Measurements from ENCODE around the gene METTL15. TPM values are rescaled to one million over a fixed set of nuclear protein-coding genes. Genes with fewer than 3 reads are reported as not detected.

The METTL15 gene
- polyA plus RNA-seq, 2 of the 4 experiments (the other 2 are of a cell fraction), result 9.5 to 23.5 TPM

GRCh38 chr11:28144808-28145207, 36.6 kb downstream of the METTL15 start:
- no peak for ATAC-seq
- CTCF ChIA-PET, result no interaction called here
- no peak overlapping the region for H3K4me2 ChIP-seq
- TF ChIP-seq E2F6 (IDR thresholded peaks at IDR 0.05; ENCODE audit: borderline replicate concordance, low read depth), result no peak
- TF ChIP-seq TFCP2L1 (CRISPR knock-in tag; IDR thresholded peaks at IDR 0.05), result no peak
- no peak for TF ChIP-seq REST (IDR thresholded peaks at IDR 0.05)
- no peak for TF ChIP-seq JUNB (IDR thresholded peaks at IDR 0.05)
- no peak for TF ChIP-seq BHLHE40 (IDR thresholded peaks at IDR 0.05; ENCODE audit: low read depth, low read length)
- POLR2A ChIA-PET, result no interaction called here
- H3K27ac ChIP-seq, result peak overlapping the region; percentile 25 to 82; a peak in 4 of 6 replicates
- no peak overlapping the region for H3K4me3 ChIP-seq
- no peak for FAIRE-seq
- H3K4me1 ChIP-seq, result peaks cover 26% of the 10 kb centered on the region
- no peaks in the 10 kb centered on the region for H3K9me3 ChIP-seq
- no peak for DNase-seq (ENCODE audit: low read depth in 1 of 2, low spot score in 1 of 2)
- 95% methylated on average over 2 of the region's 2 CpGs for WGBS (ENCODE audit: missing lambda C conversion rate)

GRCh38 chr11:28146123-28146751, 38.0 kb downstream of the METTL15 start:
- ATAC-seq, result peak; percentile 83 to 91
- peak; percentile 60 for DNase-seq (ENCODE audit: low read depth in 1 of 2, low spot score in 1 of 2)
- peaks cover 26% of the 10 kb centered on the region for H3K4me1 ChIP-seq
- peak; percentile 67 for FAIRE-seq
- no peak overlapping the region for H3K4me3 ChIP-seq
- peak overlapping the region; percentile 23 to 25; a peak in 3 of 6 replicates for H3K27ac ChIP-seq
- H3K9me3 ChIP-seq, result no peaks in the 10 kb centered on the region
- POLR2A ChIA-PET, result interaction anchor here (0.9 kb wide), 1 partner anchor 38 kb away, joined by 3 read pairs; the partner anchor contains the start of genes KIF18A and METTL15
- CTCF ChIA-PET, result no interaction called here
- 14% methylated on average over 2 of the region's 2 CpGs for WGBS (ENCODE audit: missing lambda C conversion rate)
- peak overlapping the region; percentile 61 for H3K4me2 ChIP-seq
- peak; percentile 90 for TF ChIP-seq JUNB (IDR thresholded peaks at IDR 0.05)
- no peak for TF ChIP-seq MAFK (IDR thresholded peaks at IDR 0.05; ENCODE audit: partially characterized antibody)
- no peak for TF ChIP-seq ZNF302 (CRISPR knock-in tag; IDR thresholded peaks at IDR 0.05)
- TF ChIP-seq CBX8 (IDR thresholded peaks at IDR 0.05), result no peak
- TF ChIP-seq HEYL (CRISPR knock-in tag; IDR thresholded peaks at IDR 0.05), result no peak
- TF ChIP-seq REST (IDR thresholded peaks at IDR 0.05), result no peak
- no peak for TF ChIP-seq USF2 (IDR thresholded peaks at IDR 0.05)
- TF ChIP-seq FOSB (CRISPR knock-in tag; IDR thresholded peaks at IDR 0.05), result no peak
- no peak for TF ChIP-seq MYC (IDR thresholded peaks at IDR 0.05; ENCODE audit: borderline replicate concordance, low read length)
- no peak for TF ChIP-seq TFCP2L1 (CRISPR knock-in tag; IDR thresholded peaks at IDR 0.05)
- TF ChIP-seq CEBPB (IDR thresholded peaks at IDR 0.05), result peak; percentile 40 to 83; a peak in 3 of 4 replicates
- 0 out of 2 replicates have a peak, but pooled peaks have one; percentile 37 for TF ChIP-seq MAX (IDR thresholded peaks at IDR 0.05)
- TF ChIP-seq GATA3 (IDR thresholded peaks at IDR 0.05; ENCODE audit: borderline replicate concordance), result peak; percentile 24; the same call in 1 of the 2 replicates
- TF ChIP-seq BHLHE40 (IDR thresholded peaks at IDR 0.05; ENCODE audit: low read depth, low read length), result no peak
- TF ChIP-seq PHF8 (IDR thresholded peaks at IDR 0.05; ENCODE audit: borderline replicate concordance, low read depth), result no peak
- TF ChIP-seq HOXA7 (CRISPR knock-in tag; IDR thresholded peaks at IDR 0.05), result no peak
- no peak for TF ChIP-seq NFE2L2 (conservative IDR thresholded peaks at IDR 0.05; ENCODE audit: low read length)
- TF ChIP-seq ESRRA (IDR thresholded peaks at IDR 0.05; ENCODE audit: borderline replicate concordance, low read length), result no peak
- no peak for TF ChIP-seq RARB (CRISPR knock-in tag; IDR thresholded peaks at IDR 0.05)
- peak; percentile 95 for TF ChIP-seq FOSL2 (IDR thresholded peaks at IDR 0.05)
- TF ChIP-seq FOSL2 (CRISPR knock-in tag; IDR thresholded peaks at IDR 0.05), result peak; percentile 94
- no peak for TF ChIP-seq EHF (CRISPR knock-in tag; IDR thresholded peaks at IDR 0.05)
- no peak for TF ChIP-seq ZFP36 (IDR thresholded peaks at IDR 0.05; ENCODE audit: borderline replicate concordance, partially characterized antibody)
